ENCODE data around the gene HOXA11.
A peak's percentile ranks its signal among the peaks of the same experiment; 100 is the strongest.

The HOXA11 gene

GRCh38 chr7:27160145-27160545 lies 24.9 kb downstream of the HOXA11 start:
- TF ChIP-seq ZFX (IDR thresholded peaks at IDR 0.05): no peak
- TF ChIP-seq, protein P1, sequence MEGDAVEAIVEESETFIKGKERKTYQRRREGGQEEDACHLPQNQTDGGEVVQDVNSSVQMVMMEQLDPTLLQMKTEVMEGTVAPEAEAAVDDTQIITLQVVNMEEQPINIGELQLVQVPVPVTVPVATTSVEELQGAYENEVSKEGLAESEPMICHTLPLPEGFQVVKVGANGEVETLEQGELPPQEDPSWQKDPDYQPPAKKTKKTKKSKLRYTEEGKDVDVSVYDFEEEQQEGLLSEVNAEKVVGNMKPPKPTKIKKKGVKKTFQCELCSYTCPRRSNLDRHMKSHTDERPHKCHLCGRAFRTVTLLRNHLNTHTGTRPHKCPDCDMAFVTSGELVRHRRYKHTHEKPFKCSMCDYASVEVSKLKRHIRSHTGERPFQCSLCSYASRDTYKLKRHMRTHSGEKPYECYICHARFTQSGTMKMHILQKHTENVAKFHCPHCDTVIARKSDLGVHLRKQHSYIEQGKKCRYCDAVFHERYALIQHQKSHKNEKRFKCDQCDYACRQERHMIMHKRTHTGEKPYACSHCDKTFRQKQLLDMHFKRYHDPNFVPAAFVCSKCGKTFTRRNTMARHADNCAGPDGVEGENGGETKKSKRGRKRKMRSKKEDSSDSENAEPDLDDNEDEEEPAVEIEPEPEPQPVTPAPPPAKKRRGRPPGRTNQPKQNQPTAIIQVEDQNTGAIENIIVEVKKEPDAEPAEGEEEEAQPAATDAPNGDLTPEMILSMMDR (conservative IDR thresholded peaks at IDR 0.05): no peak

GRCh38 chr7:27159266-27160144 lies 25.5 kb downstream of the HOXA11 start:
- no peak for TF ChIP-seq ZFX (IDR thresholded peaks at IDR 0.05)
- TF ChIP-seq, protein P1 (conservative IDR thresholded peaks at IDR 0.05): no peak
- no peak overlapping the region; the same call in 1 of the 2 replicates for H3K27ac ChIP-seq

More at GRCh38 chr7:27160145-27160545, 24.9 kb downstream of the HOXA11 start:
- peak overlapping the region; percentile 71 for H3K27ac ChIP-seq

- TF ChIP-seq, protein P1 (conservative IDR thresholded peaks at IDR 0.05): no peak
- no peak for TF ChIP-seq ZFX (IDR thresholded peaks at IDR 0.05)
- H3K27ac ChIP-seq: no peak overlapping the region
These were observed 26.4 kb downstream of the HOXA11 start for GRCh38 chr7:27158436-27159265.

DNA sequence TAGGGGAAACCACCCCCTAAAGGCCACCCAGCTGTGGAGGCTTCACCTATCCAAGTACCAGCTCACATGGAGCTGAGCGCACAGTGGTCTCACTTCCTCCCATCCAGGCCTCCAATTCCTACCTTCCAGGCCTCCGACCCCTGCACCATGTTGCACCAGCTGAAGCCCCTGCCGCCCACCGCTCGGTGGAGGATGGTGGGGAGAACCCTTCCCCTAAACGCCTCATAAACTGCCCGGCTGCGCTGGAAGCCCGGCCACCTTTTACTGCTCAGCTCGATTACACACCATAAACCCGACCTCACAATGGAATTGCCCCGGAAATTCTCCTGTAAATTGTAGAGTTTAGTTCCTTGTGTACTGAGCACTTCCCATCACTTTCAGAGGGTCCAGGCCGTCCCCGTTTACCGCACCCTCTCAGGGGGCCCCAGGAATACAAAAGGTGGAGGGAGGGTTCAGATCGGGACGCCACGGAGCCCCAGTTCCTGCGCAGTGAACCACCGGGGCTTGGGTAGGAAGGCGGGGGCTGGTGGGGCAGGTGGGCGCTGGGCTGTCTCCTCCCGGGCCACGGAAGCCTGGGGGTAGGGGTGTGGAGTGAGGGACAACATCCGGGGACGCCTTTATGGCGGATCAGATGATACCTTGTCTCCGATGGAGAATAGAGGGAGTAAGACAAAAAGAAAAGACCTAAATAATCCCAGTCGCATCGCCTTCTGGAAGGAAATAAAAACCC lies 27.2 kb downstream of the HOXA11 start:
- no peak for TF ChIP-seq ZFX (IDR thresholded peaks at IDR 0.05)
- TF ChIP-seq, protein P1 (conservative IDR thresholded peaks at IDR 0.05): no peak

DNA sequence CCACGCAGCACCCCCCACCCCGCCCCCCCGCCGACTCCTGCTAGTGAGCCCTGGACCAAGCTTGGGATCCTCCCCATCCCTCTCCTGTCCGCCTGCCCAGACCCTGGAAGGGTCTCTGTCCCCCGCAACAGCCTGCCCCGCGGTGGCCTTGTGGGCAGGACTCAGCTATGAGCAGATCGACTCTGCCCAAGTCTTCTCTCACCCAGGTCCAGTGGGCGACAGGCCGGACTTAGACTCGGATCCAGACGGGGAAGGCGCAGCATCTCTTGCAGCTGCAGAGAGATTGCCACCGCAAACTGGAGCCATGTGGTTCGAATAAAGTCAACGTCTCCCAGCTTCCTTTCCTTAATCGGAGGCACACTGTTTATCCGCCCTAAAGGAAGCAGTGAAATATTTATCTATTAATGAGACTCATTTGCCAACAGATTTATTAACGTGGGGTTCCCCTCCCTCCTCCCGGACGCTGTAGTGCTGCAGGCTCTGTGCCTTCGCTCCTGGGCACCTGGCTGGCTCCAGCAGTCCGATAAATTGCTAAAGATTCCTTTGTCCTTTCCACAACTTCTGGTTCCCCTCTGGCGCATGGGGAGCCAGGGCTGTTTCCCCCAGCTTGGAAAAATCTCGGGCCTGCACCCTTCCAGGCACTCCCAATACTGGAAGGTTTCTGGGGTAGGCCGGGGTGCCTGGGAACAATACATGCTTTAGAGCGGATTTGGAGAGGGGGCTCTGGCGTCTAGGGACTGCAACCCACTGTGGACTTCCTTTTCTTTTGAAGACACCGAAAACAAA lies 27.9 kb downstream of the HOXA11 start:
- no peak for TF ChIP-seq ZFX (IDR thresholded peaks at IDR 0.05)
- no peak overlapping the region for H3K27ac ChIP-seq

More for the DNA sequence above, 27.2 kb downstream of the HOXA11 start:
- H3K27ac ChIP-seq: no peak overlapping the region

DNA sequence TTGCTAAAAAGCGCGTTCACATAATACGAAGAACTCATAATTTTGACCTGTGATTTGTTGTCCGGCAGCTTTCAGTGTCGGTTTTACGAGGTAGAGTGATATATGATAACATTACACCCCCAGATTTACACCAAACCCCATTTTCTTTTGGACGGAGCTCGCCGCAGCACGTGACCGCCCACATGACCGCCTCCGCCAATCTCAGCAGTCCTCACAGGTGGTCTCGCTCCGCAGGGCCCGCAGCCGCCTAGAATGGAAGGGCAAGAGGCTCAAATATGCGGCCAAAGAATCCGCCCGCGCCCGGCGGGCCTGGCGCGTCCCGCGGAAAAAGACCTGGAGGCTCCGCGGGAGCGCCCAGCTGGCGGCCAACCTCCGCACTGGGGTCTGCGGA lies 28.5 kb downstream of the HOXA11 start, which contains the start of gene HOXA7:
Gene HOXA7, minus strand, starts transcription at position 168 of the 391 bp plus-strand sequence. Its CDS starts 130 bp downstream, at position 38.
- peak within 1 kb of the TSS; percentile 57 for H3K27ac ChIP-seq
- TF ChIP-seq, protein P1 (conservative IDR thresholded peaks at IDR 0.05): no peak
- TF ChIP-seq ZFX (IDR thresholded peaks at IDR 0.05): no peak

All from C4-2B (cell line).